VCaP (cell line): ENCODE data around the gene GNB5.
A peak's percentile ranks its signal among the peaks of the same experiment; 100 is the strongest.

Experiments used
- H3K27ac ChIP-seq: fragments of 450-650 bp; 2 replicates; pipeline ENCODE4 v1.5.1; 2017
- CTCF ChIP-seq: fragments of 450-650 bp; conservative IDR thresholded peaks from 2 replicates; pipeline ENCODE4 v1.5.1; 2017; ENCODE audit warnings: mild to moderate bottlenecking, moderate library complexity

The GNB5 gene

GRCh38 chr15:52230073-52230472, 38.9 kb upstream of the GNB5 start:
- H3K27ac ChIP-seq, result peak overlapping the region; percentile 13; the same call in 1 of the 2 replicates
- TF ChIP-seq CTCF, result no peak

- H3K27ac ChIP-seq, result no peak overlapping the region
- TF ChIP-seq CTCF, result no peak
Measured at GRCh38 chr15:52228921-52229320, 37.7 kb upstream of the GNB5 start.

- H3K27ac ChIP-seq, result no peak overlapping the region
- peak; percentile 86 for TF ChIP-seq CTCF
Measured at GRCh38 chr15:52227456-52227855, 36.3 kb upstream of the GNB5 start.

- H3K27ac ChIP-seq, result no peak overlapping the region
- no peak for TF ChIP-seq CTCF
Measured at GRCh38 chr15:52225230-52225629, 34.0 kb upstream of the GNB5 start.

GRCh38 chr15:52224211-52224610, 33.0 kb upstream of the GNB5 start:
- H3K27ac ChIP-seq, result no peak overlapping the region
- no peak for TF ChIP-seq CTCF

GRCh38 chr15:52221730-52222129, 30.5 kb upstream of the GNB5 start:
- no peak for TF ChIP-seq CTCF

GRCh38 chr15:52220937-52221660, 29.9 kb upstream of the GNB5 start:
- no peak for TF ChIP-seq CTCF
- no peak overlapping the region for H3K27ac ChIP-seq

More at GRCh38 chr15:52221730-52222129, 30.5 kb upstream of the GNB5 start:
- H3K27ac ChIP-seq, result no peak overlapping the region
